VCaP (cell line): Measurements from ENCODE around the gene HNRNPM.

Experiments
- H3K27ac ChIP-seq: fragments of 450-650 bp; 2 replicates; pipeline ENCODE4 v1.5.1; 2017
- TF ChIP-seq, protein P1 (sequence below): fragments of 450-650 bp; conservative IDR thresholded peaks from 2 replicates; pipeline ENCODE4 v1.5.1; 2017; ENCODE audit warnings: mild to moderate bottlenecking, moderate library complexity

Gene HNRNPM

DNA sequence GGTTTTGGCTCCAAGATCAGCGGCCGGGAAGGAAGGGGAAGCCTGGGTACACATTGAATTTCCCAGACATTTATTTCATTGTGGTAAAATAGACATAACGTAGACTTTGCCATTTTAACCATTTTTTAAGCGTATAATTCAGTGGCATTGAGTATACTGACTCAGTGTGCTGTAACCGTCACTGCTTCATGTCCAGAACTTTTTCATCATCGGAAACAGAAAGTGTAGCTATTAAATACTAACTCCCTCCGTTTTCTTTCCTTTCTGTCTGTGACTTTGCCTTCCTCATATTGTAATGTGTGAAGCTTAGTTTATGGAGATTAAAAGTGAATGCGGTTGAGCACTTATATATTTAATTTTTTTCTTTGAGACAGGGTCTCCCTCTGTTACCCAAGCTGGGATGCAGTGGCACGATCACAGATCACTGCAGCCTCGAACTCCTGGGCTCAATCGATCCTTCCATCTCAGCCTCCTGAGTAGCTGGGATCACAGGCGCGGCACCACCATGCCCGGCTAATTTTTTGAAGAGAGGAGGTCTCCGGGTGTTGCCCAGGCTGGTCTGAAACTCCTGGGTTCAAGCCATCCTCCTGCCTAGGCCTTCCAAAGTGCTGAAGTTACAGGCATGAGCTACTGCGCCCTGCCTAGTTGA, 1.4 kb downstream of the HNRNPM start:
- peak overlapping the region; percentile 91; the same call in 1 of the 2 replicates for H3K27ac ChIP-seq
- TF ChIP-seq, protein P1, sequence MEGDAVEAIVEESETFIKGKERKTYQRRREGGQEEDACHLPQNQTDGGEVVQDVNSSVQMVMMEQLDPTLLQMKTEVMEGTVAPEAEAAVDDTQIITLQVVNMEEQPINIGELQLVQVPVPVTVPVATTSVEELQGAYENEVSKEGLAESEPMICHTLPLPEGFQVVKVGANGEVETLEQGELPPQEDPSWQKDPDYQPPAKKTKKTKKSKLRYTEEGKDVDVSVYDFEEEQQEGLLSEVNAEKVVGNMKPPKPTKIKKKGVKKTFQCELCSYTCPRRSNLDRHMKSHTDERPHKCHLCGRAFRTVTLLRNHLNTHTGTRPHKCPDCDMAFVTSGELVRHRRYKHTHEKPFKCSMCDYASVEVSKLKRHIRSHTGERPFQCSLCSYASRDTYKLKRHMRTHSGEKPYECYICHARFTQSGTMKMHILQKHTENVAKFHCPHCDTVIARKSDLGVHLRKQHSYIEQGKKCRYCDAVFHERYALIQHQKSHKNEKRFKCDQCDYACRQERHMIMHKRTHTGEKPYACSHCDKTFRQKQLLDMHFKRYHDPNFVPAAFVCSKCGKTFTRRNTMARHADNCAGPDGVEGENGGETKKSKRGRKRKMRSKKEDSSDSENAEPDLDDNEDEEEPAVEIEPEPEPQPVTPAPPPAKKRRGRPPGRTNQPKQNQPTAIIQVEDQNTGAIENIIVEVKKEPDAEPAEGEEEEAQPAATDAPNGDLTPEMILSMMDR, result no peak

DNA sequence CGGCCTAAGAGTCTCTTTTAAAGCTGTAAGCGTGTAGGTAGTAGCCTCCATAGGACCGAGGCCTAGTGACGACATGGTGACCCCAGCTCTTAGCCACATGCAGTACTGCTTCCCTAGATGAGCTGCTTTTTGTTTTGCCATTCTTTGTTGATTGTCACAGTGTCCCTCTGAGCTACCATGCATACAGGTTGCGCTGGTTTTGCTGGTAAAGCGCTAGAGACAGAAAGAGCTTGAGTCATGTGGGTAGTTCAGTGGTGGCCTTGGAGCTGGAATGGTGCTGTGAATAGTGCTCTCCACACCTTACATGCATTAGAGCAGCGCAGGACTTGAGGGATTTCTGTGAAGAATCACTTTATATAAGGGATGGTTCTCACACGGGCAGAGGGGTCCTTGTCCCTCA, 5.1 kb downstream of the HNRNPM start:
- TF ChIP-seq, protein P1, result no peak
- peak overlapping the region; percentile 19; the same call in 1 of the 2 replicates for H3K27ac ChIP-seq

DNA sequence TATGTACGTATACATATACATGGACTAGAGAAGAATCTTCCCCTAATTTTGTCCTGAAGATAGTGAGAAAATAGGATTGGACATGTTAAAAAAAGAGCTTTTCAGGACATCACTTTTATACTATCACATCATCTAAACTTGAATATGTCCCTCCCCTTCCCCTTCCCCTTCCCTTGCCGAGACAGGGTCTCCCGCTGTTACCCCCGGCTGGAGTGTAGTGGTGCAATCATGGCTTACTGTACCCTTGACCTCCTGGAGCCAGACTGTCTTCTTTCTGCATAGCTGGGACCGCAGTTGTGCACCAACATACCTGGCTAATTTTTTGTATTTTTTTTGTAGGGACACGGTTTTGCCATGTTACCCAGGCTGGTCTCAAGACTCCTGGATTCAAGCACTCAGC, 6.6 kb downstream of the HNRNPM start:
- no peak overlapping the region for H3K27ac ChIP-seq
- TF ChIP-seq, protein P1, result no peak

DNA sequence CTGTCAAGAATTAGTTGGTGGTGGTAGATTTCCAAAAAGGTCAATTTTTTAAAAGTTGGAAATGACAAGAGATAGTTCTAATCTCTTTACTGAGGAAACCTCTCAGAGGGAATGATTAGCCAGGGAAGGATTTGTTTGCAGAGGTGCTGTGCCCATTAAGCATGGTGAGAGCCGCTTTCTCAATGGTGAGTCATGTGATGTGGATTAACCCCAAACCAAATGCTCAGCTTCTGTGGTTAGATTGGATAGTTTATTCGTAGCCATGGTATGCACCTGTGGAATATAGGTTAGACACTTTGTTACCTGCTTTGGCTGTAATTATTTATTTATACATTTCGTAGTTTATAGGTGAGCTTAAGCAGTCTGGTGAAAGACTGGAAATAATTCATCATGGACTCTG, 7.1 kb downstream of the HNRNPM start:
- TF ChIP-seq, protein P1, result no peak
- H3K27ac ChIP-seq, result no peak overlapping the region

DNA sequence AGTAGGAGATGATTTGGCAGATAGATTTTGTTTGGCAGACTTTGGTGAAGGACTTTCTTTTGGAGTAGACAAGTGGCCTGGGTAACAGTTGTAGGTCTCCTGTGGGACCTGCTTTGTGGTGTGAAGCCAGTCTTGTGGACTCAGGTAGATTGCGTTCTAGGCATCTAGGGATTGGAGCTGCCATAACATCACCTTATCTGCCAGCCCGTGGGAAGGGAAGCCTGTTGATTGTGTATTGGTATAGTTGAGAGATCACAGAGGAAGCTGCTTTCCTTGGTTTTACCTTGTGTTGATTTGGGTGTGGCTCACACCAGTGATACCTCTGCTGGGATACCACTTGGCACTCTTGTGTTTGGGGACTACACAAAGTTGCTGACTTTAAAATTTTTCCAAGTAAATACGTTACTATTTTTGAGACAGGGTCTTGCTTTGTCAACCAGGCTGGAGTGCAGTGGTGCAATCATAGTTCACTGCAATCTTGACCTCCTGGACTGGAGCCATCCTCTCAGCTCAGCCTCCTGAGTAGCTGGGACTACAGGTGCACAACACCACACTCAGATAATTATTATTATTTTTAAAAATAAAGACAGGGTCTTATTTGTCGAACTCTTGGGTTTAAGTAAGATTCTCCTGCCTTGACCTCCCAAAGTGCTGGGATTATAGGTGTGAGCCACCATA, 7.8 kb downstream of the HNRNPM start:
- TF ChIP-seq, protein P1, result no peak
- H3K27ac ChIP-seq, result no peak overlapping the region

DNA sequence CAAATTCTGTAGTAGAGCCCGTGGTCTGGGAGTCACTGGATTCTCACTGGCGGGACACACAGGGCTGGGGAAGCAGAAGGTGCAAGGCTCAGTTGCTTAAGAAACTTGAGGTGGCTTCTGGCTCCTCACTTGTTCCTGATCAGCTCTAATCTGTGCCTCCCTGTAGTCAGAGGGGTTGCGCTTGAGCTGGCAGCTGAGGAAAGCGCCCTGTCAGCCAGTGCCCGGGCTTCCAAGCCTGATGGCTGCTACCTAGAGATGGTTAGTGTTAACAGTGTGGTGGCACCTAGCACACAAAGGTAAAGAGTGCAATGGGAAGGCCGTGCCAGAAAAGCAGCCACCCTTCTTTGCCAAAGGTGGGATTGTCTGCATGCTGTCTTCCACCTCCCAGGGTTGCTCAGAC, 8.8 kb downstream of the HNRNPM start:
- TF ChIP-seq, protein P1, result no peak
- no peak overlapping the region for H3K27ac ChIP-seq

DNA sequence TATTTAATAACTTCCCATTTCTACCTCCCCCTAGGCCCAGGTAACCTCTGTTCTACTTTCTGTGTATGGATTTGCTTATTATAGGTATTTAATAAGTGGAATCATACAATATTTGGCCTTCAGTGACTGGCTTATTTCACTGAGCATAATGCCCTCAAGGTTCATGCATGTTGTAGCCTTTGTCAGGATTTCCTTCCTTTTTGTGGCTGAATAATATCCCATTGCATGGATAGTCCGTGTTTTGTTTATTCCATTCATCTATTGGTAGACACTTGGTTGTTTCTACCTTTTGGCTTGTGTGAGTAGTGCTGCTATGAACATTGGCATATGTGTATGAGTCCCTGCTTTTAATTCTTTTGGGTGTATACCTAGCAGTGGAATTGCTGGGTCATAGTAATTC, 9.4 kb downstream of the HNRNPM start:
- no peak overlapping the region for H3K27ac ChIP-seq
- TF ChIP-seq, protein P1, result no peak
